GM21381 (cell line): Measurements from ENCODE around the gene DLK2.
"Not testable (repeated sequence)": the region's sequence is repeated elsewhere in the genome, so short reads cannot be mapped to it uniquely, and the experiment has no call there.

Experiments
- ATAC-seq: cut with Tn5 transposase; IDR thresholded peaks from one replicate; pipeline ENCODE4 v1.9.1; 2021; ENCODE audit warnings: mild to moderate bottlenecking, moderate library complexity; ENCODE audit not compliant: unreplicated experiment

Gene DLK2, protein sequence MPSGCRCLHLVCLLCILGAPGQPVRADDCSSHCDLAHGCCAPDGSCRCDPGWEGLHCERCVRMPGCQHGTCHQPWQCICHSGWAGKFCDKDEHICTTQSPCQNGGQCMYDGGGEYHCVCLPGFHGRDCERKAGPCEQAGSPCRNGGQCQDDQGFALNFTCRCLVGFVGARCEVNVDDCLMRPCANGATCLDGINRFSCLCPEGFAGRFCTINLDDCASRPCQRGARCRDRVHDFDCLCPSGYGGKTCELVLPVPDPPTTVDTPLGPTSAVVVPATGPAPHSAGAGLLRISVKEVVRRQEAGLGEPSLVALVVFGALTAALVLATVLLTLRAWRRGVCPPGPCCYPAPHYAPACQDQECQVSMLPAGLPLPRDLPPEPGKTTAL

DNA sequence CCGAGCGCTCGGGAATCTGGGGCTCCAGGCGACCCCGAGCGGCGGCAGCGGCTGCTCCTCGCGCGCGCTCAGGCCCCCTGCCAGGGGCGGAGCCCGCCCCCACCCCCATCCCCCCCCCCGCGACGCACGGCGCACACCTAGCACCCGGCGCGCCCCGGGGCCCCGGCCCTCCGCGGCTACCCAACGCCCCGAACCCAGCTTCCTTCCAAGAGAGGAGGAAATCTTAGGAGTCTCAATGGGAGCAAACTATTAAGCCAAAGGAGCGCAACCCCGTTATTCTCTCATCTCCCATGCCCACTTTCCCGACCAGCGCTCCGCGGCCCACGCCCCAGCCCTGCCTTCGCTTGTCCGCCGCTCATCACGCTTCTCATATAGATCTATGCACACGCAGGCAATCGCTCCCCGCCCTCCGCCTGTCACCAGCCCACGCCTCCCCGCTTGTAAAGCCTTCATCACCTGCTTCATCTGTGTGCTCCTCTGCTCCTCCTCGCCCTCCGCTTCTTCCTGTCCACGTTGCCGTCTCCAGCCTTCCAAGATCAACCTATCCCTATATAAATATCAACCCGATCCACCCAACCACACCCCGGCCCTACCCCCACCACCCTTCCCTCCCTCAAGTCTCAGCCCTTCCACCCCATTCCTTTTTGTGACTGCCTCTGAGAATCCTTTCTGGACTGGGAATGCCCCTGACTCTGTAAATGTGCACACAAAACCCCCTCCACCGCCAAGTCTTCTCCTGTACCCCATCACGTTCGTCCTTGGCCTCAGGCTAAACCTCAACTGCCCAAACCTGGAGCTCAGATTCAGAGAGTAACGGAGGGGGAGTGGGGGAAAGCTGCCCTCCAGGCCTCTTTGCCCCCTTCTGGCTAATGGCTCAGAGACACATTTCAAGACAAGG, at the start of gene DLK2:
DLK2 (minus strand) TSS at position 18 of the 898 bp plus-strand sequence. CDS start 723 bp downstream, outside the sequence.
- no peak for ATAC-seq

DNA sequence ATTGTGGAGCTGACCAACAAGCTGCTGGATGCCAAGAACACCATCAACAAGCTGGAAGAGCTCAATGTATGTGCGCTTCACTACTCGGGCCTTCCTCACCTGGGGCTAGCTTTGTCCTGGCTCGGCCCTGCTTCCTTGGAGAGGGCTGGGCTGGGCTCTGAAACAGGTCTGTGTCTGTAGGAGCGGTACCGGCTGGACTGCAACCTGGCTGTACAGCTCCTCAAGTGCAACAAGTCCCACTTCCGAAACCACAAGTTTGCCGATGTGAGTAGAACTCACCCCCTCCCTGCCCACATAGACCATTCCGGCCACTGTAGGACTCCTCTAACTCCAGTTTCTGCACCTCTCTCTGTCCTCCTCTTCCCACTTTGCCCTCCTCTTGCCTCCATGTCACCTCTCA, 48.1 kb upstream of the DLK2 start:
- no peak for ATAC-seq

DNA sequence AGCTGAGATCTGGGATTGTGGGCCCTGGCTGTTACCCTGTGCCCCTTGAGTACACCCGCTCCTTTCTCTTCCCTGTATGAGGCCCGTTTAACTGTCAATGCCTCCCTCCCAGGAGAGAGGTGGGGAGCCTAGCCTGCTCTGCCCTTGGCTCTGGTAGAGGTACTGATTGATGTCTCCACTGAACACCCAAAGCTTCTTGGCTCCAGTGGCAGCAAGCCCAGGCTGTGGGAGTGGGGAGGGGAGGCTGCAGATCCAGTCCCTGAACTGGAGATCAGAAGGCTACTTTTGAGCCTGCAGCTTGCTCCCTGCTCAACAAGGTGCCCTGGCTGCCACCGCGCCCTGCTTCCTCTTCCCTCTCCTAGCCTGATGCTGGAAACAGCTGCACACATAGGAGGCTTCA, 47.3 kb upstream of the DLK2 start:
- ATAC-seq = no peak

DNA sequence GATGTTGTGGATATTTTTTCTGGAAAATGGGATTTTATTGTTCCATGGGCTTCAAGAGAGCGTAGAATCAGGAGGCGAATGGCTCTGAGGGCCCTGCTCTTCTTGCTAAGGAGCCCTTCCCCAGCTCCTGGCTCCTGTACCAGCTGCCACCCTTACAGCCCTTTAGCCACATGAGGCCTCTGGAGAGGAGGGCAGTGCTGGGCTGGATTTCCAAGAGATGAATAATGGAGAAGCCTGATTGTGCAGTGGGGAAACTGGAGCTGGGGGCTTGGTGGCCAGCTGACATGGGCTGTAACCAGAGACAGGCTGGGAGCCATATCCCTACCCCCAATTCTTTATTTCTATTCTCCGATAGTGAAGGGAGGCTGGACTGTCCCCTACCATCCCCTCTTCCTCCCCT, 45.6 kb upstream of the DLK2 start:
- no peak for ATAC-seq

DNA sequence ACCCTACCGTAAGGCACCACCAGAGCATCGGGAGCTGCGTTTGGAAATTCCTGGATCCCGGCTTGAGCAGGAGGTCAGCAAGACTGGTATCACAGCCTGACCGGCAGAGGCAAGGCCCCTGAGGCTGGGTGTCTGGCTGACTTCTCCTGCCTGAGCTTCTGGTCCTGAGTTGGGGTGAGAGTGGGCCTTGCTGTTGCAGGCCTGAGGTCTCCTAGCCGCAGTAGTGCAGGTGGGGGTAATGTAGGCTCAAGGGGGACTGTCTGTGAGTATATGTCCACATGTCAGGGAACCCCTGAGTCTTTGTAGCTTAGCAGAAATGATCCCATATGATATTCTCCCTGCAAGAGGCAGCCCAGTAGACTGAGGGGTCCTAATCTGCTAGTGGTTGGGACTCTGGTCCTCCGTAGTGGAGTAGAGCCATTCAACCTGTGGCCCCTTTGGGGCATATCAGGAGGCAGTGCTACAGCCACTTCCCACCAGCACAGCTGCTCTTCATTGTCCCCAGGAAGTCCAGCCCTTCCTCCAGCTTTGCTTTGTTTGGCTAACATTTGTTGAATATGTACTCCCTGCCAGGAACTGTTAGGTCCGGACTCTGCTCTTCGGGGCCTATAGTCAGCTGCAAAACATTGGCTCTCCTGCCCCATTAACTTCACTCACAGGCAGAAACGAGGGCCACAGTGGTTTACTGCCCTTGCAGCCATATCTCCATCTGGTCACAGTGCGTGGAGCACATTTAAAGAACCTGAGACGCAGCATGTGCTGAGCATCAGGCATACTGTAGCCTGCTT, 43.9 kb upstream of the DLK2 start:
- ATAC-seq = no peak

DNA sequence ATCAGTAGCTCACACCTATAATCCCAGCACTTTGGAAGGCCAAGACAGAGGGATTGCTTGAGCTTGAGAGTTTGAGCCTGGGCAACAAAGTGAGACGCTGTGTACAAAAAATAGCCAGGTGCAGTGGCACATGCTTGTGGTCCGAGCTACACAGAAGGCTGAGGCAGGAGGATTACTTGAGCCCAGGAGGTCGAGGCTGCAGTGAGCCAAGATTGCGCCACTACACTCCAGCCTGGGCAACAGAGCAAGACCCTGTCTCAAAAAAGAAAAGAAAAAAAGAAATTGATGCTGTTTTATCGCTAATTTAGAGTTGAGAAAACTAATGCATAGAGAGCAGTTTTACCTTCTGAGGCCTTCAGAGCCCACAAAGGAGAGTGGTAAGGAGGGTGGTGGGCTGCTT, 42.9 kb upstream of the DLK2 start:
- not testable (repeated sequence) for ATAC-seq

DNA sequence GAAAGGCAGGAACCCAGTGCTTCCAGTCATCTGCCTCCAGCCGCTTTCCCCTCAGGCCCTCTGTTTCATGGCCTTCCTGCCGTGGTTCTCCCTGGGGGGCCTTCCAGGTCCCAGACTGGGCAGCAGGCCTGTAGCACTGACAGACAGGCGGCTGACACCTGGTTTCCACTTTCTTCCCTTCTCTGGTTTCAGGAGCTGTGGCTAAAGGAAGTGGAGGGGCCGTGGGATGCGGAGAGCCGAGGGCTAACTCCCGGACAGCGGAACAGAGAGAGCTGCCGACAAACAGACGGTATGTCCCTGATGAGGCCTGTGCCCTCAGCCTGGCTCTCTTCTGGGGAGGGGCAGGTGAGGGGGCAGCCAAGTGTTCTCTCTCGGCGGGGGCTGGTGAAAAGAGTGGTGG, 42.3 kb upstream of the DLK2 start:
- ATAC-seq = no peak

DNA sequence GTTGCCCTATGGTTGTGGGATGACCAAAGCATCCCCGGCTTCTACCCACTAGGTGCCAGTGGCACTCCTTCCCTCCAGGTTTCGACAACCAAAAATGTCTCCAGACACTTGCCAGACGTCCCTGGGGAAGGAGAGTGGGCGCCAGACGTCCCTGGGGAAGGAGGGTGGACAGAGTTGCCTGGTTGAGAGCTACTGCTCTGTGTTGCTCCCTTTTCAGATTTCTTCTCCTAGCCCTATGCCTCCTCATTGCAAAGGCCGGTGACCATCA, 41.7 kb upstream of the DLK2 start:
- ATAC-seq = no peak

DNA sequence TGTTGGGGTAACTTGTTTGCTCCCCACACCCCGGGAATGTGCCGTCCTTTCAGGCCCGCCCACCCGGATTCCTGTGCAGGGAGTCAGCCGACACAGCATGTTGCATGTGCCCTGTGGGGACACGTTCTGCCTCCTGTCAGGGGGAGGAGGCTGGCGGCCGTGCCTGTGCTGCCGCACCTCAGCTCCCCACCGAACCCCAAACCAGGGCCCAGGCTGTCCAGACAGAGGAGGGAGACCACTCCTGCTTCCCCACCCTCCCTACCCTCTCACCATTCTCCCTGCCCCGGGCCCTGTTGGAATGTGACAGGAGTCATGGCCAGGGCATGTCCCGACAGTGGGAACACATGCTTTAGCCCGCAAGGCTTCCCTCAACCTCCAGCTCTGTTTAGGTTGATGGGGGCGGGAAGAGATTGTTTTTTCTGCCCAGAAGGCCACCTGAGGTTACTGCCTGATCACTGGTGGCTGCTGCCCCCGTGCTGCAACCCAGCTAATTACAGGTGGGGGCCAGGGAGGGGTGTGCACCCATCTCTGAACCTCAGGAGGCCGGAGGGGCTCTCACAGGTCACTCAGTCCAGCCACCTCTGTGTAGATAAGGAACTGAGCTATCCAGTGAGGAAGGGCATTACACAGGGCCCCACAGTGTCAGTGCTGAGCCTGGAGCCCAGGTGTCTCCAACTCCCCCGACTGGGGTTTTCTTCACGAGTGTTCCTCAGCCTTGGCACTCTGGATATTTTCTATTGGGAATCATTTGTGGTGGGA, 41.2 kb upstream of the DLK2 start:
- no peak for ATAC-seq

DNA sequence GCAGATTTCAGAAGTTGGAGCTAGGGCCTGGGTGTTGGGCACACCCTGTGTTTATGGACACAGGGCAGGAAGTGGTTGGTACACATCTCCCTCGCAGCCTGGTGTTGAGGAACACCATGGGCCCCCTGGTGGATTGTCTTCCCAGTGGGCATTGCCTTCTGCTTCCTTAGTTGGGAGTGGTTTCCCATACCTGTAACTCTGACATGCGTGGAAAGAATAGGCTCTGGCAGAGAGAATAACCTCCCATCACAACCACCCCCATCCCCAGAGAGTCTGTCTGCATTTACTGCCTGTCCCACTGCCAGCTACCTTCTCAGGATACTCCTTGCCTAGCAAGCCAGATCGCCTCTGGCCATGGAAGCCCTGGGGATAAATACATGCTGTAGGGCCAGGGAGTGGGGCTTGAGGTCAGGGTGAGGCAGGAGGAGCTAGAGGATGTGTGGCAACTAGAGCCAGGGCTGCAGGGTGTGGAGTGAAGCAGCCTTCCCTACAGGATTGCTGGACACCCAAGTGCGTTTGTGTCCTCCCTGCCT, 40.1 kb upstream of the DLK2 start:
- no peak for ATAC-seq

DNA sequence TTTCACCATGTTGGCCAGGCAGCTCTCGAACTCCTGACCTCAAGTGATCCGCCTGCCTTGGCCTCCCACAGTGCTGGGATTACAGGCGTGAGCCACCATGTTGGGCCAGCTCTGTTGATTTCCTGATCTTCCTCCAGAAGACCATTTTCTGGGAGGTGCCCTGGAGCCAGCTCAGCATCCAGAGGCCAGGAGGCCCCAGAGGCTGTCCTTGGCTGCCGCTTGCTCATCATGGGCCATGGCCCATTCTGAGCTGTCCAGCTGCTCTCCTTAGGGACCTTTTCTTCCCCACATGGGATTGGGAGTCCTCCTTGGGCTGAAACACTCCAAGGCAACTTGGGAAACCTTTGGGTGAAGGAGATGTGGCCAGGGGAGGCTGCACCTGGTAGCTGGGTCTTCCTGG, 39.4 kb upstream of the DLK2 start:
- no peak for ATAC-seq

DNA sequence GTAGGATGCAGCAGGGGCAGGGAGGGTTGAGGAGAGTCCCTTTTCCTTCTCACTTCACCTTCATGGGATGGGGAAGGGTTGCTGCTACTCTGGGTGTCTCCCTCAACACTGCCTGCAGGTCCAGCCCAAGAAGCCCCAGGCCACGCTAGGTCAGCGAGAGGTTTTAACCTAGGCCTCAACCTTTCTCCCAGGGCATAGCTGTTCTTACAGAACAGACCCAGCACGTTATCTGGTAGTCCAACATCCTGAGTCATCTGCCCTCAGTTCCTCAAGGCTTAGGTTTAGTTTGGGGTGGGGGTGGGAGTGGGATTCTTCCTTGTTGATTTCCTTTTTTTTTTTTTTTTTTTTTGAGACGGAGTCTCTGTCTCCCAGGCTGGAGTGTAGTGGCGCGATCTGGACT, 39.0 kb upstream of the DLK2 start:
- no peak for ATAC-seq

DNA sequence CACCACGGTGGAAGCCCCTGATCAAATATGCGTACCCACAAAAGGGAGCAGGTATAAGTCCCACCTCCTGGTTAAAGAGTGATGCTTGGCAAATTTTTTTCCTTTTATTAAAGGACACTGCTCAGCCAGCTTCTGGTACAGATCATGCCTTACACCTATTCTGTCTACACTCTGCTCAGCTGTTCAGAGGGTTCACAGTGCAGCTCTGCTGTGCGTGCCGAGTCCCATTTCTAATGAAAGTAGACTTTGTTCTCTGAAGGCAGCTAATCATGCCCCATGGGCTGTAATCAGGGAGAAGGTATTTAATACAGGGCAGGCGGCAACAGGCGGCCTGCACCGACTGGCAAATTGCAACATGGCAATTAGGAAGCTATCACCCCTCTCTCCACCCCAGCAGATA, 38.5 kb upstream of the DLK2 start:
- no peak for ATAC-seq

DNA sequence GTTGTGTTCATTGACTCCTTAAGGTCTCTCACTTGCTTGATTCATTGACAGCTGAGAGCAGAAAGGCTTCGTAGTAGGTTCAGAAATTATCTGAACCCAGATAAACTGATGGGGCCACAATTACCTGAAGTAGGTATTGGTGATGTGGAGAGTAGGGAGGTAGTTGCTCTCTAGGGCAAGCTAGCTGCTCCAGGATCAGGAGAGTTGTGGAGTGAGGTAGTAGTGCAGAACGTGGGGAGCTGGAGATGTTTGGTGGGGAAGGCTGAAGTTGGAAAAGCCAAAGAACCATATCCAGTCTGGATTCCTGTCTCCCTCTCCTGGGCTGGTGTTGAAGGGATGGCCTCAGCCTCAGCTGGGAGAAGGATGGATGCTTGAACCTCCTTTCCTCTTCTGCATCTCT, 37.9 kb upstream of the DLK2 start:
- ATAC-seq = no peak

DNA sequence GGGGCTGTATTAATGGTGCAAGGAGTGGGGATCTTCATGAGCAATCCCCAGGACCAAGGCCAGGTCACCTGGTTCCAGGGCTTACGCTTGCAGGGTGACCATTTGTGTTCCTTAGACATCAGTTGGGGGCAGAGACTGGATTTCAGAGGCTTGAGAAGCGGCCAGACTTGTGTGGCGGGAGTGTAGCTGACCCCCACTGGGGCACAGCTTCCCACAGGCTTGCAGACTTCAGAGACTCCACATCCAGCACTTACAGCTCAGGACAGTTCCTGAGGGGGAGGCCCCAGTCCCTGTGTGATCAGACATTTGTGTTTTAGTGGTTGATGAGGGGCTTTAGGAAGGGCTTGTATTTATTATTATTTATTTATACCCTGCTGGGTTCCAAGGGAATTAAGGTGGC, 37.3 kb upstream of the DLK2 start:
- no peak for ATAC-seq

DNA sequence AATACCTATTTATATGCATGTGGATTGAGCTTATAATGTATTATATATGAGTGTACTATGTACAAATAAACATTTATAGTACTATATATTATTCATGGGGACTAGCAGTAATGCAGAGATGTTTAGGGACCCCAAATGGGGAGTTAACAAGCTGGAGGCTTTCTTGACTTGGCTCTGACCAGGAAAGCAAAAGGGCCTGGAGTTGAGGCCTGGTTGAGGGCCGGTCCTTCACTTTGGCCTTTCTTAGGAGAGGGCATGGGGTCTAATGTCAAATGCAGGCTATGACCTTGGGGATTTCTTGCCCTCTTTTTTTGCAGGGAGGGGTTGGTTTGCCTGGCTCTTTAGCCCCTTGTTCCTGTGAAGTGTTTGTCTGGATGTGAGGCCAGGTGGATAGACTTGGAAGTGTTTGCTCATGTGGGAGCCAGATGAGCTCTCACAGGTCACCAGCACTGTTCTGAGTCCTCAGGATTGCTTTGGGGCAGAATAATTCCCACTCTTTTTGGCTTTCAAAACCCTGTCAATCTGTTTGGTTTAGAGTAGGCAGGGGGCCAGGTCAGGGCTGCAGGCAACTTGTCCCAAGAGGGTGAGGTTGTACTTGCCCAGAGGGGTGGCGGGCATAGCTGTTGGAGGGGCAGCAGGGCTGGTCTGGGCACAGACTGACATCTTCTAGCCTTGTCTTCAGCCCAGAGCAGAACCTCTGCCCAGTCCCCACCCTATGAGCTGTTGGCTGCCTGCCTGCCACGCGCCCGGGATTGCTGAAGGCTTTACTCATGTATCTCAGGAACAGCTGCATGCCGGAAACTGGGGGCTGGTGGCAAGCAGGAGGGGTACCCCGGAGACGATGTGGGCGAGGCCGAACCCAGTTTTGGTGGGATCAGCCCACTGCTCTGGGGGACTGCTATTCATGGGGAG, 36.7 kb upstream of the DLK2 start:
- no peak for ATAC-seq

DNA sequence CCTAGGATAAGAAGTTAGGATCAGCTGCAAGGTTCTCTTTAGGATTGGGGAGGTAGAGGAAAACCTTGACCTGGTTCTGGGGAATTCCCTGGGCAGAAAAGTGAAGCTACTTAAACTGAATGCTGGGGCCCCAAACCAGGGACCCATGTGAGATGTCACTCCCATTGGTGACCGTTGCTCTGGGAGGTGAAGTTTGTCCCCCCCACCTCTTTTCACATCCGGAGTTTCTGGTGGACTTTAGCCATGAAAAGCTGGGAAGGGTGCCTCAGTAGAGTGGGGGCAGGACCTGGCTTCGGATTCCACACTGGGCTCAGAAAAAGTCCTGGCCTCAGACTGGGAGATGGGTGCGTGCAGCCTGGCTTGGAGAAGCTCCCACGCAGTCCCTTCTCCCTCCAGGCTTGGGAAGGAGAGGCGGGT, 35.2 kb upstream of the DLK2 start:
- ATAC-seq = no peak

DNA sequence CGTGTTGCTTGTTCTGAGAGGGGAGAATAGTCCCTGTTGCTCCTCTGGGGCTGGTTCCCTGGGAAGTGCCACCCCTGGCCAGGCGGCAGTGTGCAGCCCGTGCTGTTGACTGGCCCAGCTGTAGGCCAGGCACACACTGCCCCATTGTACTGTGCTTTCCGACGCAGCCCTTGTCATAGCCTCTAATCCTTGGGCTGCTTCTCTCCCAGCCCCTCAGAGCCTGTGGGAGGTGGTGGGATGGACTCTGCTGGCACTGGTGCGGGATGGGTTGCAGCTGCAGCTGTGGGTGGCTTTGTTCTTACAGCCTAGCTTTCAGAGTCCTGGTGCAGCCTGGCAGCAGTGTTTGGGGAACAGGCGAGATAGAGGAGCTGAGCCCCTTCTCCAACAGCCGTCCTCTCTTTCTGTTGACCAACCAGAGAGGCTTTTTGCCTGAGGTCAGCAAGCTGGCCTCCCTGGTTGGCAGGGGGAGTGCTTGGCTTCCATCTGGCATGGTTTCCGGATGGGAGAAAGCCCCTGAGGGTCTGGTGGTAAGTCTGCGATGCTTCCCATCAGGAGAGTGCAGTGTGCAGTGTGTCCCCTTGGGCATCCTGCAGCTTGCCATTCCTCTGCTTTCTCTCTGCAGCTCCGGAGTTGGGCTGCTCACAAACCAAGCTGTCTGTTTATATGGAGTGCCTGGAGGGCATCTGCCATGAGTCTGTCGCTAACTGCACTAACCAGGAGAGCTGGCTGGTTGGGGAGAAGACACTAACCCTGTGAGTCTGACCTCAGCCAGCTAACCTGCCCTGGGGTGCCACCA, 34.1 kb upstream of the DLK2 start:
- ATAC-seq = no peak
